ENCODE results near the gene CPA2. TPM values are rescaled to one million over a fixed set of nuclear protein-coding genes. Genes with fewer than 3 reads are reported as not detected.

The CPA2 gene
- total RNA-seq, 1 experiment from 2014 or later, result not detected

DNA sequence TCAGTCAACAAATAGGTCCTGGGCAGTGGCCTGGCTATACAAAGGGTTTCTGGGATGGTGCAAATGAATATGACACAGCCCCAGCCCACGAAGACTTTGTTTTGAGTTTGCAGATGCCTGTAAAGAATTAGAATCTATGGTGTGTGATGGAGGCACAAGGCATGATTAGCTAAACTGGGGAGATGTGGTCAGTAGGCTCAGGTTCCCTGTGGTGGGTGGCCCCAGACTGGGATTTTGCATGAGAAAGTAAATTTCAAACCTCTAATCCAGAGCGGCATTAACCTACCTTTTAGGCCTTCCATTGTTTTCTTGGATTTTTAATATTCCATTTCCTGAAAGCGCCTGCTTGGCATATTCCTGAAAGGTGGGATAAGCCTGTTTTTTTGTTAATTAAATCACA is 71.6 kb downstream of the CPA2 start:
- no peak overlapping the region for H3K4me3 Mint-ChIP-seq (ENCODE audit: unreplicated experiment)

More for the DNA sequence above, 71.6 kb downstream of the CPA2 start:
- TF ChIP-seq, protein P1, sequence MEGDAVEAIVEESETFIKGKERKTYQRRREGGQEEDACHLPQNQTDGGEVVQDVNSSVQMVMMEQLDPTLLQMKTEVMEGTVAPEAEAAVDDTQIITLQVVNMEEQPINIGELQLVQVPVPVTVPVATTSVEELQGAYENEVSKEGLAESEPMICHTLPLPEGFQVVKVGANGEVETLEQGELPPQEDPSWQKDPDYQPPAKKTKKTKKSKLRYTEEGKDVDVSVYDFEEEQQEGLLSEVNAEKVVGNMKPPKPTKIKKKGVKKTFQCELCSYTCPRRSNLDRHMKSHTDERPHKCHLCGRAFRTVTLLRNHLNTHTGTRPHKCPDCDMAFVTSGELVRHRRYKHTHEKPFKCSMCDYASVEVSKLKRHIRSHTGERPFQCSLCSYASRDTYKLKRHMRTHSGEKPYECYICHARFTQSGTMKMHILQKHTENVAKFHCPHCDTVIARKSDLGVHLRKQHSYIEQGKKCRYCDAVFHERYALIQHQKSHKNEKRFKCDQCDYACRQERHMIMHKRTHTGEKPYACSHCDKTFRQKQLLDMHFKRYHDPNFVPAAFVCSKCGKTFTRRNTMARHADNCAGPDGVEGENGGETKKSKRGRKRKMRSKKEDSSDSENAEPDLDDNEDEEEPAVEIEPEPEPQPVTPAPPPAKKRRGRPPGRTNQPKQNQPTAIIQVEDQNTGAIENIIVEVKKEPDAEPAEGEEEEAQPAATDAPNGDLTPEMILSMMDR (IDR thresholded peaks at IDR 0.05; ENCODE audit: unreplicated experiment), result no peak
- Mint-ChIP-seq H3K4me1 (ENCODE audit: insufficient read depth, unreplicated experiment) (peaks cover 5% of the 10 kb centered on the region), H3K36me3 (ENCODE audit: insufficient read depth, unreplicated experiment) (no peaks in the 10 kb centered on the region), H3K9me3 (ENCODE audit: unreplicated experiment) (no peaks in the 10 kb centered on the region), H3K27me3 (ENCODE audit: insufficient read depth, unreplicated experiment) (no peaks in the 10 kb centered on the region), H3K27ac (ENCODE audit: low read depth, unreplicated experiment) (no peak overlapping the region)
- POLR2A ChIA-PET, result interaction anchor here (0.6 kb wide), 1 partner anchor 161 kb away, joined by 5 read pairs; no protein-coding TSS in a partner anchor
- no peak for DNase-seq (ENCODE audit: unreplicated experiment)
- CTCF ChIA-PET, result interaction anchor here (0.6 kb wide), 1 partner anchor 95 kb away, joined by 3 read pairs; no protein-coding TSS in a partner anchor
- no TSS peak for BruUV-seq (replicated peaks)
- intact Hi-C loops (cut with micrococcal nuclease), result no loop called here

Other genes starting within 250 kb of the CPA2 start
- gene ZC3HC1, start 215.5 kb upstream of the CPA2 start, total RNA-seq (2022), result 20.9 and 24.2 TPM in 2 replicates
- gene KLHDC10, start 196.3 kb upstream of the CPA2 start, total RNA-seq (2022), result 25.8 and 36.9 TPM in 2 replicates
- 38.3 and 45.3 TPM in 2 replicates for gene TMEM209, start 61.5 kb upstream of the CPA2 start, total RNA-seq (2022)
- not detected in 2 replicates for gene SSMEM1, start 59.0 kb upstream of the CPA2 start, total RNA-seq (2022)
- gene CPA4, start 26.3 kb downstream of the CPA2 start, total RNA-seq (2022), result 1.8 and 4.3 TPM in 2 replicates
- 0.42 TPM in 1 of 2 replicates, not detected in the other for gene CPA5, start 78.0 kb downstream of the CPA2 start, total RNA-seq (2022)
- not detected in 2 replicates for gene CPA1, start 113.6 kb downstream of the CPA2 start, total RNA-seq (2022)
- gene CEP41, start 174.2 kb downstream of the CPA2 start, total RNA-seq (2022), result 14.0 and 15.8 TPM in 2 replicates
- 34.2 and 39.0 TPM in 2 replicates for gene MEST, start 225.2 kb downstream of the CPA2 start, total RNA-seq (2022)

Measured in MCF 10A (cell line).